ENCODE results near the gene GOT2.
A peak's percentile ranks its signal among the peaks of the same experiment; 100 is the strongest.
"Not testable (repeated sequence)": the region's sequence is repeated elsewhere in the genome, so short reads cannot be mapped to it uniquely, and the experiment has no call there.

Gene GOT2

DNA sequence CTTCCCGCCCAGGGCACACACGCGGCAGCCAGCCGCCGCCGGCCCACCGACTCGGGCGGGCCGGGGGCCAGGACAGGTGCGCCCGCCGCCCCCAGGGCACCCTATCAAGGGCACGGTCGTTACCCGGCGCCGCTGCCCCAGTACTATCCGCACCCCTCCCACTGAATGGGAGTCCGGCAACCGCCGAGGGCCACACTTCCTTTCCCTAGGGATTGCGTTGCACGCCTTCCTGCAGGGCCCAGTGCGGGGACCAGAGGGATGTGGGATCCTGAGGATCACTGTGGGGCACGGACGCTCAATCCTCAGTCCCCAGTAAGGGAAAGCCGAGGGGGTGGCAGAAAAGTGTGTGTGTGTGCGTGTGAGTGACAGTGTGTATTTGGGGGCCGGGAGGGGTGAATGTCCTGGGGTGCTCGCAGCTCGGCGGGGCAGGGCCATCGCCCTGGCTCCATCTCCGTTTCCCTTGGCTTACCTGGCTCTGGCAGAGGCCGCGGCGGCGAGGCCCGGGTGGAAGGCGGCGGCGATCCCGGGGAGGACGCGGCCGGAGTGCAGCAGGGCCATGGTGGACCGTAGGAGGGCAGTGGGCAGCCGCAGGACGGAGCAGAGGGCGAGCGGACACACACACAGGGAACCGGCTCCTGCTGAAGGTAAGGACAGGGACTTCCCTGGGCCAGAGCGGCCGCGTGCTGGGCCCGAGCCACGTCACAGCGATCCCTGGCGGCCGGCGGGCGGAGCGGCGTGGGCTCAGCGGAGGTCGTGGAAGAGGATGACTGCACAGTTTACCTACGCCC is at the start of gene GOT2:
Gene GOT2 (minus strand): TSS at position 646 of the 788 bp plus-strand sequence. CDS start 88 bp downstream, at position 558.
- peak; percentile 61 for DNase-seq (ENCODE audit: low read depth, low spot score)

- not testable (repeated sequence) for DNase-seq (ENCODE audit: low read depth, low spot score)
Observed at GRCh38 chr16:58779291-58779690, 45.2 kb upstream of the GOT2 start.

DNA sequence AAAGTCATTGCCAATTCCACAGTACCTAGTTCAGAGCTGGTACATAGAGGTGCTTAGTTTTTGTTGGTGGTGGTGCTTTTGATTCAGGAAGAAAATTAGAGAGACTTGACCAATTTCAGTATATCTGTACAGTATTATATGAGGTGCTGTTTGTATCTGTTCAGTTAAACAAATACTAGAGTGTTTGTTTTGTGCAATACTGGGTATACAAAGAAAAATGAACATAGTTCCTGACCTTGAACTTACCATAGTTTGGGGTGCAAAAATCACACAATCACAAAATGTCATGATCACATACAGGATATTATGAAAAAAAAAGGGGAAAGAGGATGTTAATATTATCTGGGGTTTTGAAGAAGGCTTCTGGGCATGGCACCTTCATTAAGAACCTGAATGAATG is 39.8 kb upstream of the GOT2 start:
- no peak for DNase-seq (ENCODE audit: low read depth, low spot score)

DNA sequence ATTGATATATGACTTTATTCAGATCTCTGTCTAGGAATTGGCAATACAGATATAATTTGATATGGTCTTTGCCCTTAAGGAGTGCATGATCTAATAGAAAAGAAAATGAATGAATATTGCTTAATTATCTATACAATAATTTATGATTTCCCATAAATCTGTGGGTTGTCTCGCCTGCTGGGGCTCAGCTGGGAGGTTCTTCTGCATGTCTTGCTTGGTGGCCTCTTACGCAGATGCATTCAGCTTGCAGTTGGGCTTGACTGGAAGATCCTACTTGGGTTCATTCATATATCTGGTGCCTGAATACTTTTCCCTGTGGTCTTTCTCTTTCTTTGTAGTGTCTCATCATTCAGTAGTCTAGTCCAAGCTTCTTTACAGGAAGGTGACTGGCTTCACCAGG is 34.0 kb upstream of the GOT2 start:
- DNase-seq (ENCODE audit: low read depth, low spot score) = no peak

DNA sequence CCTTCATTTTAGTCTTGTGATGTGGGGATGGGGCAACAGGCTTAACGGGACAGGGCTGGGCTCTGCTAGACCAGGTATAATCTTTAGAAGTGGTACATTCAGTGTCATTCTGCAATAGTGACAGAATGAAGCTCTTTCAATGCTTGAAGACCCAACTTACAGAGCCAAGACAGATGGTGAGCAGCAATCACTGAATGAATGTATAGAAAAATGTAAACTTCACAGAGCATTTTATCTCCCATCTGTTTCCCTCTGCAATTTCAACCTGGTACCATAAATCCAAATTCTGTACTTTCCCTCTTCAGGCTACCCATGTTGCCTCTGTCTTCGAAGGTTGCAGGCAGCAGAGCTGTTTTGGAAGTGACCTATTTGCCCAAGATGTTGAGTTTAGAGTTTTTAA is 33.5 kb upstream of the GOT2 start:
- DNase-seq (ENCODE audit: low read depth, low spot score) = no peak

DNA sequence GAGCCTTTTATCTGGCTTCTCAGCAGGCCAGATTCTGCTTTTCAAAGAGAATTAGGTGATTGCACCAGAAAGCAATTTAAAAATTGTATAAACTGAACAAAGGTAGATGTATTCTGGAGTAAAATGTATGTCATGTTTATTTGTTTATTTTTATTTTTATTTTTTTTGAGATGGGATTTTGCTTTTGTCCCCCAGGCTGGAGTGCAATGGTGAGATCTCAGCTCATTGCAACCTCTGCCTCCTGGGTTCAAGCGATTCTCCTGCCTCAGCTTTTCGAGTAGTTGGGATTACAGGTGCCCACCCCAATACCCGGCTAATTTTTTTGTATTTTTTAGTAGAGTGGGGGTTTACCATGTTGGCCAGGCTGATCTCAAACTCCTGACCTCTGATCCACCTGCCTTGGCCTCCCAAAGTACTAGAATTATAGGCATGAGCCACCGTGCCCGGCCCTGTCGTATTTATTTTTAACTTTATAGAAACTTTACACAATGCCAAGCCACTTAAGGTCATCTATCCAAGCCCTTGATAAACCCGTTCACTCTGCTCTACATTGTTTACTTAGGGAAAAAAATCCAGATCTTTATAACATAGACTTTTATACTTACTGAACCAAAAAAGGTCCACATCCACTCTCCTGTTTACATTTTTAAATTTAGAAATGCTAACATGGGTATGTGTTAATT is 22.7 kb upstream of the GOT2 start:
- no peak for DNase-seq (ENCODE audit: low read depth, low spot score)

DNA sequence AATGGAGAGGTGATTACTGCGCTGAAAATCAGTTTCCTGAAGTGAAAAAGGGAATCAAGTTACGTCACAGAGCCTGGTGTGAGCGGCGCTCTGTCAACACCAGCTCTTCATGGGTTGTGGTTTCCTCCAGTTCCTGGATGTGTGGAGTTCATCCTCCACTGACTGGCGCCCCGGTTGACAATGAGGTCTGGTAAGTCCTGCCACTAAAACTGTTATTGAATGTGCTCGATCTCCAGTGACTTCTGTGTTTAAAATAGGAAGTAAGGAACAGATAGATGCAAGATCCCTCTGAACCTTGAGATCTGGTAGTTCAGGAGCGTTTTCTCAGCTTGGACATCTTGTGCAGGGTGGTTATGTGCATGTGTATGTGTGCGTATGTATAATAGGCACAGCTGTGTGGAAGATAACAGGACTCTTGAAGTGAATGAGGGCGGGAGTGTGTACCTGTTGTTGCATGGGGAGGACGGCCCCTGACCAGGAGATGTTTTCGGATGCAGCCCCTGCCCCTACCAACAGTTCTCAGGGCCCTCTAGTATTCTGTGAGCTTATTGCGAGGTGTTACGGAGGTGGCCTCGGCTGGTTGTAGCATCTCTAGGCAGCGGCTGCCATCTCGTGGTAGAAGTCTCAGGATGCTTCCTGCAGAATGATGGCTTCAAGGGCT is 22.0 kb upstream of the GOT2 start:
- peak; percentile 39 for DNase-seq (ENCODE audit: low read depth, low spot score)

DNA sequence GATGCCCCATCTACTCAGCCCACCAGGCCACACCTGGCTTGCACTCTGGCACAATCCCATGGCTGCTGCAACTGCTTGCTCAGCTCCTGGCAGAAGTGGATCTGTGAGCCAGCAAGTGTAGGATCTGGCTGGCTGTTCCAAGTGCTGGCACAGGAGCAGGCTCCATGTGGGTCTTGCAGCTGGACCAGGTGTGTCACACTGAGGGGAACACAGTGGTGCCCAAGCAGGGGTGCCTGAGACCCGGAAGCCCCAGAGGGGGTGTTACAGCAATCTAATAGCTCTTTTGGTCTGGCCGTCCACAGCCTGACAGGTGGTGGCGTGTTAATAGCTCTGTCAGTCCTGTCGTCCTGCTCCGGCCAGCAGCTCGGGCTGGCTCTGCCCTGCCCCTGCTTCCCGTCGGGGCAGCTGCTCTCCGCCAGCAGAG is 19.6 kb upstream of the GOT2 start:
- no peak for DNase-seq (ENCODE audit: low read depth, low spot score)

DNA sequence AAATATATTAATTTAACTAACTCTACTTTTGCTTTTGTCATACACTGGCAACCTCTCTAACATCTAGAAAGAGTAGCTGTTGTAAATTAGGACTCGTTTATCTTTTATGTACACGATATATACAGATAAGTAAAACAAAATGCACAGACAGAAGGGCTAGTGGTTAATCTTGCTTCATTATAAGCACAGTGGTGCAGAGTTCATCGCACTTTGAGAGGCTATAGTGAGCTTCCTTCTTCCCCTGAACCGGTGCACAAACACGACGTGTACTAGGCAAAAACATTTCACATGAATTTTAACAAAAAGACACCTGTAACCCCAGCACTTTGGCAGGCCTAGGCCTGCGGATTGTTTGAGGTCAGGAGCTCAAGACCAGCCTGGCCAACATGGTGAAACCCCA is 10.4 kb upstream of the GOT2 start:
- no peak for DNase-seq (ENCODE audit: low read depth, low spot score)

DNA sequence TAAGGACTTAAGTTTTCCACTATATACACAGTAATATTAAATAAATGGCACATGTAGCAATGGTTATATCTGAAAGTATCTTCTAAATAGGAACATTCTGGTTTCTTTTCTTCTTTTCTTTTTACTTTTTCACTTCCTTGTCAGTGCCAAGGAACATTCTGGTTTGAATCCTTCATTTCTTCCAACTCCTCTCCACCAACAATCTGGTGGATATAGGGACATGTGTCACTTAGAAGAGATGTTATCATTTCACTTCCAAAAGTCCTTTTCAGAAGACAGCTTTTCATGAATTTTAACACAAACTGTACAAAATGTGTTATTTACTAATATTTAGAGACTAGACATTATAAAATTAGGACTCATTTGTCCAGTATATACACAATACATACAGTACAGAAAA is 7.9 kb upstream of the GOT2 start:
- no peak for DNase-seq (ENCODE audit: low read depth, low spot score)

DNA sequence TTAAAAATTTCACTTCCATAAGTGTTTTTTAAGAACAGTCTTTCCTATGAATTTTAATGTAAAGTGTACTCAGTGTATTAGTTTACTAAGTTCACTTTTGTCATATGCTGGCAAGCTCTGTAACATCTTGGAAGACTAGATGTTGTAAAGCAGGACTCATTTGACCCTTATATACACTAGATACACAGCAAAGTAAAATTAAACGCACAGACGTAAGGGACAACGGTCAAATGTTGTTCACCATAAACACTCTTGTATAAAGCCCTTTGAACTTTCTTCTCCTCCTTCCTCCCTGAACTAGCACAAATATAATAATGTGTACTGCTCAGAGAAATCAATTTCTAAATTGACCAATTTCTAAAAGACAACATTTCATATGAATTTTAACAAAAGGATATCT is 7.0 kb upstream of the GOT2 start:
- no peak for DNase-seq (ENCODE audit: low read depth, low spot score)

DNA sequence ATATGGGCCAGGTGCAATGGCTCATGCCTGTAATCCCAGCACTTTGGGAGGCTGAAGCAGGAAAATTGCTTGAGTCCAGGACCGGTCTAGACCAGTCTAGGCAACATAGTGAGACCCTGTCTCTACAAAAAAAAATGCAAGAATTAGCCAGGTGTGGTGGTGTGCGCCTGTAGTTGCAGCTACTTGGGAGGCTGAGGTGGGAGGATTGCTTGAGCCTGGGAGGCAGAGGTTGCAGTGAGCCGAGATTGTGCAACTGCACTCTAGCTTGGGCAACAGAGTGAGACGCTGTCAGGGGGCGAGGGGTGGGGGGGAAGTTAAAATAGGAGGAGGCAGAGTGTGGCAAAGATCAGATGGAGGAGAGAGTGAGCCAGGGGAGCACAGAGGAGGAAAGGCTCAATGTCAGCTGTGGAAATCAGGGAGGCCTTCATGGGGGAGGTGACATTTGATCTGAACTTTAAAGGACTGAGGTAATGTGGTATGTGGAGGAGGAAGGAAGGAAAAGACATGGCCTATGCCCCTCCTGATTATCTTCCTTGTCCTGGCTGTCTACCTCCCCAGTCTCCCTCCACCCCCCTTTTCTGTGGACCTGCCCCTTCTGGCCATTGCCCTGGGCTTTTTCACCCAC is 4.7 kb upstream of the GOT2 start:
- no peak for DNase-seq (ENCODE audit: low read depth, low spot score)

- DNase-seq (ENCODE audit: low read depth, low spot score) = not testable (repeated sequence)
Observed at GRCh38 chr16:58736341-58736740, 2.2 kb upstream of the GOT2 start.

DNA sequence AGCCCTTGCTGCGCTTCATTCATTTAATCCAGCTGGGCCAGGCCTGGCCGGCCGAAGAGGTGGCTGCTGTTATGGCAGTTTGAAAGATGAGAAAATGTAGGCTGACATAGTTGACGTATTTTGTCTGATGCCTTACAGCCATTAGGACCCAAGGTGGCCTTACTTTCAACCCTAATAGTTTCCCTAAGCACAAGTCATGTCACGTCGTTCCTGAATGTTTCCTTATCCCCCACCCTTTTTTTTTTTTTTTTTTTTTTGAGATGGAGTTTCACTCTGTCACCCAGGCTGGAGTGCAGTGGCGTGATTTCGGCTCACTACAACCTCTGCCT is 307 bp upstream of the GOT2 start:
- no peak for DNase-seq (ENCODE audit: low read depth, low spot score)

- no peak for DNase-seq (ENCODE audit: low read depth, low spot score)
Observed at GRCh38 chr16:58733248-58733670, 857 bp downstream of the GOT2 start.

- DNase-seq (ENCODE audit: low read depth, low spot score) = no peak
Observed at GRCh38 chr16:58732545-58733247, 1.4 kb downstream of the GOT2 start.

- DNase-seq (ENCODE audit: low read depth, low spot score) = no peak
Observed at GRCh38 chr16:58730724-58731370, 3.3 kb downstream of the GOT2 start.

DNA sequence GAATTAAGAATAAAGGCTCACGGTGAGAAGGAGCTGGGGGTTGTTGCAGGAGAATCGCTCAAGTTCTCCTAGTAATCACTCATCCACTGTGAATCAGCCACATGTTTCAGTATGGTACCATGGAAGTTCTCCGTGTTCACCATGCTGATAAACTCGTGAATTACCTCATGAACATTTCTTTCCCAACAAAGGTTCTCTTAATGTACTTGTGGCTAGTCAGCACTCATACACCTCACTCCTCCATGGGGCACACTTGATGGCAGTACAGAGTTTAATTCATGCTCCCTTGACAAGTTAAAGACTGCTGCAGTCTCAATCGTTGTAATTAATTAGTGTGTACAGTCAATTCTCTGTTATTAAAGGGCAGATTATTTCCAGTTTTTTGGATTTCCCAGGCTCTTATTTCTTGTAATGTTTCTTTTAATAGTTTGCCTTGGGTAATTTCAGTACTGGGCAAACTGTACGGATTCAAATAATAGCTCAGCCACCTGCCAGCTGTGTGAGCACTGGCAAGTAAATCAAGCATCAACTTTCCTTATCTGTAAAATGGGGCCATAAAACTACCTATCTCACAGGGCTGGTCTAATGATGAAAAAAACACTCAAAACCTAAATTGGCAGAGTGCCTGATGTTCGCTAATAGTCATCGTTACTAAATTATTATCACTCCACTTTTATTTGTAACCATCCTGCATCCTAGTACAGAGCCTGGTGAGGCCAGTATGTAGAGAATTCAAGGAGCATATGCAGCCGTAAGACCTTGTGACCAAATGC is 6.1 kb downstream of the GOT2 start:
- no peak for DNase-seq (ENCODE audit: low read depth, low spot score)

GRCh38 chr16:58727028-58727781 is 6.9 kb downstream of the GOT2 start:
- DNase-seq (ENCODE audit: low read depth, low spot score) = no peak

DNA sequence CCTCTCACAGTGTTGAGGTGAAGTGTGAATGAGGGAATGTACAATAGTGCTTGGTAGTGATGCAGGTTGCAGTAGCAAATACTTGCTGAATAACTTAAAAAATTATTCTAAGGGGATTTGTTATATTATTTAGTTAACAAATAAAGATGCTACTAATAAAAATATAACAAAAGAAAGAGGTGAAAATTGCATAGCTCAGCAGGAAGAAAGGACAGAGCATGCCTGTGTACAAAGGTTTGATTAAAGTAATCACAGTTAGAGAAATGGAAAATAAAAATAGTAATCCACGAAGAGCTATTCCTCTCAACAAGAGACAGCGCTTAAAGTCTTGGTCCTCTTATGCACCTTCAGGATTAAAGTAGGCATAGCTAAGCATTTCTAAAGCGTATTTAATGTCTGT is 11.0 kb downstream of the GOT2 start:
- DNase-seq (ENCODE audit: low read depth, low spot score) = no peak

Data from brain pericyte (primary cell).